Gastrocnemius medialis (tissue), 4 donors: ENCODE measurements around the gene BRF1.

Source experiments
- POLR2A ChIP-seq, 2 donors: fragments of 450-650 bp; IDR thresholded peaks; one replicate each; pipeline ENCODE4 v1.6.1; 2017; ENCODE audit warnings: antibody characterized with exemption in 2 of 2, mild to moderate bottlenecking in 2 of 2, moderate library complexity in 2 of 2
- TF ChIP-seq, protein P1 (sequence below), 5 experiments: fragments of 450-650 bp in 3 of 5; fragments of 200-600 bp in 2 of 5; sonication (generic) in 2 of 5; IDR thresholded peaks in 4 of 5; conservative IDR thresholded peaks in 1 of 5; 1 replicate in 4 of 5; 2 replicates in 1 of 5; pipeline ENCODE4 v1.5.1; 2016 to 2019; ENCODE audit warnings: antibody characterized with exemption in 5 of 5, mild to moderate bottlenecking in 3 of 5, moderate library complexity in 3 of 5

DNA sequence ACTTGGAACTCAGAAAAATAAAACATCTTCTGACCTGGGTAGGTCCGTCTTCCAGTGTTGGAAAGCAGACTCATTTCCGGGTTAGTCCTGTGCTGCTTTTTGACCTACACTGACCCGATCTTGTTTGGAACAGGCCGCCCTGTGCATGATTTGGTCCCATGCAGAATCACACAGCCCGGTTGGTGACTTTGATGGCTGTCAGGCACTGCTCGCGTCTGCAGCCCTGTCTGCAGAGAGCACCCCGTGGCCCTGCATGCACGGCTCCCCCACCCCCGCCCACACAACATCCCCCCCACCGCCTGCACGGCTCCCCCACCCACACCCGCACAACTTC is 45.4 kb upstream of the BRF1 start:
- TF ChIP-seq, protein P1, sequence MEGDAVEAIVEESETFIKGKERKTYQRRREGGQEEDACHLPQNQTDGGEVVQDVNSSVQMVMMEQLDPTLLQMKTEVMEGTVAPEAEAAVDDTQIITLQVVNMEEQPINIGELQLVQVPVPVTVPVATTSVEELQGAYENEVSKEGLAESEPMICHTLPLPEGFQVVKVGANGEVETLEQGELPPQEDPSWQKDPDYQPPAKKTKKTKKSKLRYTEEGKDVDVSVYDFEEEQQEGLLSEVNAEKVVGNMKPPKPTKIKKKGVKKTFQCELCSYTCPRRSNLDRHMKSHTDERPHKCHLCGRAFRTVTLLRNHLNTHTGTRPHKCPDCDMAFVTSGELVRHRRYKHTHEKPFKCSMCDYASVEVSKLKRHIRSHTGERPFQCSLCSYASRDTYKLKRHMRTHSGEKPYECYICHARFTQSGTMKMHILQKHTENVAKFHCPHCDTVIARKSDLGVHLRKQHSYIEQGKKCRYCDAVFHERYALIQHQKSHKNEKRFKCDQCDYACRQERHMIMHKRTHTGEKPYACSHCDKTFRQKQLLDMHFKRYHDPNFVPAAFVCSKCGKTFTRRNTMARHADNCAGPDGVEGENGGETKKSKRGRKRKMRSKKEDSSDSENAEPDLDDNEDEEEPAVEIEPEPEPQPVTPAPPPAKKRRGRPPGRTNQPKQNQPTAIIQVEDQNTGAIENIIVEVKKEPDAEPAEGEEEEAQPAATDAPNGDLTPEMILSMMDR (IDR thresholded peaks at IDR 0.05 in 4 of 5, conservative IDR thresholded peaks at IDR 0.05 in 1 of 5): no peak
- no peak for TF ChIP-seq POLR2A (IDR thresholded peaks at IDR 0.05)
